Pons (tissue), 1 donor: Measurements from ENCODE around the gene FAM229A.
A peak's percentile ranks its signal among the peaks of the same experiment; 100 is the strongest.
"Not testable (repeated sequence)": the region's sequence is repeated elsewhere in the genome, so short reads cannot be mapped to it uniquely, and the experiment has no call there.

Experiments
- DNase-seq: peaks from one replicate; pipeline ENCODE4 v3.0.0-alpha.2; 2016; ENCODE audit warnings: low spot score

Gene FAM229A

DNA sequence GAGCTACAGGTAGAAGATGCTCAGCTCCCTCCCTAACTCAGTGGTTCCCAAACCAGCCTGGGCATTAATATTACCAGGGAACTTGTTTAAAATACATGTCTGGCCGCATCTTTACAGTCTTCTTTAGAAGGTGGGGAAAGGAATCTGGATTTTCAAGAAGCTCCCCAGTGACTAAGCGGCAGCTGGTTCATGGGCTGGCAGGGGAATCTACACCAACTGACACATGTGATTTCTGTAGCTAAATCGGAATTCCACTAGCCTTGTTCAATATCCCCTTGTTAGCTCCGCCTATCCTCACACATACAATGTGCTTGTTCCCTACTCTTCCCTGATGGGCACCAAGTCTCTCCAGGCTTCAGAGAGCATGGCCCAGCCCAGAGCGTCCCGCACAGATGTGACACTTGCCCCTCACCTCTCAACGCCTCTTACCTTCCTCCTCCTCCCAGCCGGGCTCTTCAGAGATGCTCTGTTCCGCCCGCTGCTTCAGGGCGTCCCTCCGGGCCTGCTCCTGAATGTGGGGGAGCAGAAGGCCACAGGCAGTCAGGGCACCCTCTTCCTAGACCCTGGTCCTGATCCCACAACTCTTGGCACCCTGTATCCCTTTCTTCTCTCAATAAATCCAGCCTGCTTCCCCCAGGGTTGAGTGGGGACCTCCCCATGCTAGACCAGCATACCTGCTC, 15.4 kb upstream of the FAM229A start:
- no peak for DNase-seq

DNA sequence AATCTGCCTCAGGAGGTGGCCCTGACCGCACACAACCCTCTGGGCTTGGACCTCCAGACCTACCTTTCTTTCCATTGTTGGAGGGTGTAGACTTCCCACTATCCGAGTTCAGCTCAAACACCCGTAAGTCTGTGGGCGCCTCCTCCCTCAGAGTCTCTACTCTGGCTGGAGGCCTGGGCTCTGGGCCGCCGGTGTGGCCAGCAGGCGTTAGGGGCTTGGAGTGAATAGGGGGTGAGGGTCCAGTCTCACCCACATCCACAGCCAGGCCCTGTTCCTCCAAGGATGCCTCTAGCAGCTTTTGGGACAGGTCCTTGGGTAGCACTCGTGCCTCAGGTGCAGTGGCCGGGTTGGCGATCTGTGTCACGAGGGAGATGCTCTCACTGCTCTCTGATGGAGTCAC, 13.9 kb upstream of the FAM229A start:
- DNase-seq = no peak

DNA sequence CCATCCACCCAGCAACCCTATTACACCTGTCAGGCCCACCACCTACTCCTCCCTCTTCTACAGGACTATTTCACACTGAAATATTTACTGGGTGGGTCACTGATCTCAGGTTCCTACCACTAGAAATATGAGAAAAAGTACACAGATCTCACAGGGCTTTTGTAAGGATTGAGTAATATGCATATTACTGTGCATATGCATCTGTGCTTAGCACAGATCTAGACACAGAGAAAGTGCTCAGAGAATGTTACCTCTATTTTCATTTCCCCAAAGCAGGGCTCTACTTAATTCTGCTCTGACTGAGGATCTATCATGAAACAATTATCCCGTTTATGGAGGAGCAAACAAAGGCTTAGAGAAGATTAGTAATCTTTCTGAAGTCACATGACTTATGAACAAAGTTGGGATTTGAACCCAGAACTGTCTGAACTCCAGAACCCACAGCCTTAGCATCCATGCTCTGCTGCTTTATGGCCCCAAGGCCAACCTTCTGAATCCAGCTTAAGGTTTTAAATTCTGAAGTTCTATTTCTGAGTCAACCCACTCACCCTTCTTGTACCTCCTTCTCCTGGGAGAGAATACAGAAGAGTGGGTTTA, 11.8 kb upstream of the FAM229A start:
- no peak for DNase-seq

DNA sequence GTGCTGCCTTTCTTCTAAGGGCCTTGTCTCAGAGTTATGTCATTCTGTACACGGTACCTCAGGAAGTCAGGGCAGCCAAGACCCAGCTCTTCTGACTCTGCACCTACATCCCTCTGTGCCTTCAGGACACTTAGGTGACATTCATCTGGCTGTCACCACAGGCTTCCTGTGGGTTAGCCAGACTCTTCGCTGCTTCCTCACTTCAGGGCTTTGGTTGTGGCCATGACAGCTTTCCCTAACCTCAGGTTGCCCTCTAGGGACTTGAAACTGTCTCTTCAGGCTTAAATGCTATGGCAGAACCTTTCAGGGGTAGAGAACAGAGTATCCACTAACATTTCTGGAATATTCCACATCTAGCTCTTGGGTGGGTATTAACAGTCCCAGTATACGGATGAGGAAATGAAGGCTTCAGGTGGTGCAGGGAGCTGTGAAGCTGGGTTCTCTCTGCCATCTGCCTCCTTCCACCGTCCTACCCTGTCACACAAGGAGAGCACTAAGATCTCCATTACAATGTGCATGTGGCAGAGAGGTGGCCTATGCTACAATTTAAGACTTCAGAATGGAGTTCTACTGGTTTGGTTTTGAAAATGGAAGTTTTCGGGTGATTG, 10.0 kb upstream of the FAM229A start:
- DNase-seq = no peak

DNA sequence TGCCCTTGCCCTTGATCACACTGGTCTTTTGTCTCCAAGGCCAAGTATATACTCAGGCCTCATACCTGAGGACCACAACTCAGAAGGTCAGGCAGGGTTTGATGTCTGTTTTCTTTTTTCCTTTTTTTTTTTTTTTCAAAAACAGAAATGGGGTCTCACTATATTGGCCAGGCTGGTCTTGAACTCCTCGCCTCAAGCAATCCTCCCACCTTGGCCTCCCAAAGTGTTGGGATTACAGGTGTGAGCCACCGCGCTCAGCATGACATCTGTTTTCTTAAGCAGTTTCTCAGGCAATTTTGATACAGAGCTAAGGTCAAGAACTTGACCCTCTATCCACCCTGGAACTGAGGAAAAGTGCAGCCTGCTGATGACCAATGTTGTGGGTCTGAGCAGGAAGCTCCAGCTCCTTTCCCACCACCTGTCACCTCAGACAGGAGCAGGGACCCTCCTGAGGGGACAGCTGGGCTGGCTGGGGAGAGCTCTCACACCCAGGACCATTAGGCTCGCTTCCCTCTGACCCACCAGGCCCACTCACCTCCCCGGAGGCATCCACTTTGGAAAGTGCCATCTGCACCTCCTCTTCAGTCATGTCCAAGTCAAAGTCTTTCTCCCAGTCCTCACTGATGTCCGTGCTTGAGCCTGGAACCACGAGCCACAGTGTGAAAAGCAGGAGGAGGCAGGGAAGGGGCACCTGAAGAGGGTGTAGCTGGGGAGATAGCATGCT, 5.8 kb upstream of the FAM229A start:
- no peak for DNase-seq

DNA sequence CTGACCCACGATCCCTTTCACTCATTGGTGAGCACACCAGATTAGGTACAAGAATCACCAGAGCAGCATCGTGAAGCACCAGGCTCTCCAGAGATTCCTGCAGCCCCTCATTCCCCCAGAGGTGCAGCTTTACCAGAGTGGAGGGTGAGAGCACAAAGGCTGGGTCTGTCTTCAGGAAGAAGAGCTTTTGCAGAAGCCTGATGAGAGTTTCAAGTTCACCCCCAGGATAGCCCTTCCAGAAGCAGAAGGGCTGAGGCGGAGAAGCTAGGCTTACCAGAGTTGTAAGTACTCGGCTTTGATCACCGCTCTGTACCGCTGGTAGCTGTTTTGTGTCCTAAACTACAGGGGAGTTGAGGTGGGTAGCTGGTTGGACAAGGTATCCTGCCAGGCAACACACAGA, 3.2 kb upstream of the FAM229A start:
- no peak for DNase-seq

DNA sequence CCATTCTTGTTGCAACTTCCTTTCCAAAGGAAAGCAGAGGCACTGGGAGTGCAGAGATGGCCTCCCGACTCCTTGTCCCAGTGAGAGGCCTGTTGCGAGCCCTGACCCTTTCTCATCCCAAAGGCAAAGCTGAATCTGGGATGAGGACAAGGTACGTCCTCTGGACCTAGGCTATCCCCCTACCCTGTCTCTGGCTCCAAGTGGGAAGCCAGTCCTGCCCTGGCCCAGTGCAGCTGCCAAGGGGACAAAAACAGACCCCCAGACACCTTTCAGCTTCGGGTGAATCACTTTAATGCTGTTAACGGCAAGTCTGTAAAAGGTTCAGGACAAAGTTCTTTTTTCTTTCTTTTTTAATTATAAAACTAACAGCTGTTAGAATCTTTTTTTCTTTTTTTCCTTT, 2.6 kb upstream of the FAM229A start:
- no peak for DNase-seq

DNA sequence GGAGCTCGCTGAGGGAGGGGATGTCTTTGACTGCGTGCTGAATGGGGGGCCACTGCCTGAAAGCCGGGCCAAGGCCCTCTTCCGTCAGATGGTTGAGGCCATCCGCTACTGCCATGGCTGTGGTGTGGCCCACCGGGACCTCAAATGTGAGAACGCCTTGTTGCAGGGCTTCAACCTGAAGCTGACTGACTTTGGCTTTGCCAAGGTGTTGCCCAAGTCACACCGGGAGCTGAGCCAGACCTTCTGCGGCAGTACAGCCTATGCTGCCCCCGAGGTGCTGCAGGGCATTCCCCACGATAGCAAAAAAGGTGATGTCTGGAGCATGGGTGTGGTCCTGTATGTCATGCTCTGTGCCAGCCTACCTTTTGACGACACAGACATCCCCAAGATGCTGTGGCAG, 1.4 kb upstream of the FAM229A start:
- DNase-seq = no peak

DNA sequence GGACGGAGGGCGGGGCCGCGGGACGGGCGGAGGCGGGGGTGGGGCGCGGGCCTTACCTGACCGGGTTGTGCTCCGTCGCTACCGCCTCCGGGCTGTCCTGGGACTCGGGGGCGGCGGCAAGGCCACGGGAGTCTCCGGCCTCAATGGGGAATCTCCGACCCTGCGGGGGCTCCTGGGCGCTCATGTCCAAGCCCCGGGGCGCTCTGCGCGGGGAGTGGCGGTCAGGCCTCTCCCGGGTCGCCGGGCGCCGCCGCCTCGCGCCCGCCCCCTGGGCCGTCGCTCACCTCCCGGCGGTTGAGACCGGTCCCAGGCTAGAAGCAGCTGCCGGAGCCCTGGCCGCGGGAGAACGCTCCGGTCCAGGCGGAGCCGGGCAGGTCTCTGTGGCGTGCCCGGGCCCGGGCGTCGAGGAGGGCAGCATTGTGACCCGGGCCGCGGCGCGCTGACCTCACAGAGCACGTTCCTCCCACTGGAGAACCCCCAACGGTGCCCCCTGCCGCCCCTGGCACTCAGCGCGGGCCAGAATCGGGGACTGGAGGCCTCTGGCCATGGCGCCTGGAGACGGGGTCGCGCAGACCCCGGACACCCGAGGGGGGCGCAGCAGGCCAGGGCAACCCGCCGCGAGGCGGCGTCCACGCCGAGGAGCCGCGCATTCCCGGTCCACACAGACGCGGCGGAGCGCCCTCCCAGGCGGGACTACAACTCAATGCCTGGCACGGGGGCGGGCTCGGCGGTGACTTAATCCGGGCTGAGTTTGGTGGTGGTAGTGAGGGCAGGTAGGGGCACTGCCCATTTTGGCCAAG, 411 bp downstream of the FAM229A start:
- DNase-seq = peak; percentile 54

DNA sequence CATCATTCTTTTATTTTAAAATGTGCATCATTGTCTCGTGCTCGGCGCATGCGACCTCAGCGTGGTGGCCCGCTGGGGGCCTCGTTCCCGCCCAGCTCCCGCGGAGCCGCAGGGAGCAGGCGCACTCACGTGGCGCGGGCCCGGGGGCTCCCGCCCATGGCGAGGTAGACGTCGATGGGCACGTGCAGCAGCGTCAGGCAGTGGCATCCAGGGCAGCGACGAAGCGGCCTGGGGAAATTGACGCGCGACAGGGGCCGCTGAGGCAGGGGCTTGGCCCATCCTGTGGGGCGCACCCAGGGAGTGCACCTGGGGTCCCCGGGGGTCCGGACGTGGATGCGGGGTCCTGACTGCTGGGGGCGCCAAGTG, 994 bp downstream of the FAM229A start:
- no peak for DNase-seq

DNA sequence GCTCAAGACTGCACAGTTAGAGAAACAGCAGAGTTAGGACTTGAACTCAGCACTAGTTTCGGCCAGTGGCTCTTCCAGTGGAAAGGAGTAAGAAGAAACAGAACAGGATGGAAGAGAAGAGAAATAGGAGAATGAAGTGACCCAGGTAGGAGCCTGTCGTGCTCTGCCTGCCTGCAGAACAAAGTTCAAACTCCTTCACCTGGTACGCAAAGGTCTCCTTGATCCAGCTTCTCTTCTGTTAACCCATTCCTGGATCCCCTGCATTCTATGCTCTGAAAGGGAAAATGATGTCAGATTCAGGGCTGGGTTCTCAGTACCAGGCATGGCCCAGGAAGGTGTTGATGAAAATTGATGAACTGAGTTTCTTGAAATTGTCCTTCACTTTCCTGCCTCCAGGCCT, 3.9 kb downstream of the FAM229A start:
- no peak for DNase-seq

DNA sequence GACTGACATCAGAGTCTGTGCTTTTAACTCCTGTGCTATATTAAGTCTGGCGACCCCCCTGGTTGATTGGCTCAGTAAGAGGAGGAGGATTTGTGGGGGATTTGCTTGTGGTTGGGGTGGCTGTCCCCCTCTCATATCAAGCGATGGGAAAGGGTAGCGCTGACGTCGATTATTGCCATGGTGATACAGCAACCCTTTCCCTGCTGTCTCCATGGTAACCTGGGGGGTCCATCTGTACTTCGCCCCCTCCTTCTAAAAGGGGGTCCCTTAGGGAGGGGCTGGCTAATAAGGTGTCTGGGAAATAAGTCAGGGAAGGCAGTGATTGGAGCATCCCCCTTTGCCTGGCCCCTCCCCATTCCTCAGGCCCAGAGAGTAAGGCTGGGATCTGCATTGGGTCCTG, 4.7 kb downstream of the FAM229A start:
- no peak for DNase-seq

DNA sequence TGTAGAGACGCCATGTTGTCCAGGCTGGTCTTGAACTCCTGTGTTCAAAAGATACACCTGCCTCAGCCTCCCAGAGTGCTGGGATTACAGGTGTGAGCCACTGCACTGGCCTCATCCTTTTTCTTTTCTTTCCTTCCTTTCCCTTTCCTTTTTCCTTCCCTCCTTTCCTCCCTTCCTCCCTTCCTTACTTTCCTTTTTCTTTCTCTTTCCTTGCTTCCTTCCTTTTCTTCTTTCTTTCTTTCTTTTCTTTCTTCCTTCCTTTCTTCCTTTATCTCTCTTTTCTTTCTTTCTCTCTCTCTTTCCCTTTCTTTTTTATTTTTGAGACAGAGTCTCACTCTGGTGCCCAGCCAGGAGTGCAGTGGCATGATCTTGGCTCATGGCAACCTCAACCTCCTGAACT, 5.8 kb downstream of the FAM229A start:
- DNase-seq = no peak

DNA sequence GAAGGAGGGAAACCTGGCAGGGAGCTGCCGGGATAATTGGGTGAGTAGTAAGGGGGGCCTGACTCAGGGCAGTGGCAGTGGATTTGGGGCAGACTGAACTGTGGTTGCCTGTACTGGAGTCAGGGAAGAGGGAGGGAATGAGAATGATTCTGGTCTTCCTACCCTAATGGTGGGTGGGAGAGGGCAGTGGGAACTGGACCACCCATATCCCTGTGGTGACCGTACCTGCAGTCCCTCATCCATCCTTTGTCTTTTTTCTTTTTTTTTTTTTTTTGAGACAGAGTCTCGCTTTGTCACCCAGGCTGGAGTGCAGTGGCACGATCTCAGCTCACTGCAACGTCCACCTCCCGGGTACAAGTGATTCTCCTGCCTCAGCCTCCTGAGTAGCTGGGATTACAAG, 6.5 kb downstream of the FAM229A start:
- not testable (repeated sequence) for DNase-seq

DNA sequence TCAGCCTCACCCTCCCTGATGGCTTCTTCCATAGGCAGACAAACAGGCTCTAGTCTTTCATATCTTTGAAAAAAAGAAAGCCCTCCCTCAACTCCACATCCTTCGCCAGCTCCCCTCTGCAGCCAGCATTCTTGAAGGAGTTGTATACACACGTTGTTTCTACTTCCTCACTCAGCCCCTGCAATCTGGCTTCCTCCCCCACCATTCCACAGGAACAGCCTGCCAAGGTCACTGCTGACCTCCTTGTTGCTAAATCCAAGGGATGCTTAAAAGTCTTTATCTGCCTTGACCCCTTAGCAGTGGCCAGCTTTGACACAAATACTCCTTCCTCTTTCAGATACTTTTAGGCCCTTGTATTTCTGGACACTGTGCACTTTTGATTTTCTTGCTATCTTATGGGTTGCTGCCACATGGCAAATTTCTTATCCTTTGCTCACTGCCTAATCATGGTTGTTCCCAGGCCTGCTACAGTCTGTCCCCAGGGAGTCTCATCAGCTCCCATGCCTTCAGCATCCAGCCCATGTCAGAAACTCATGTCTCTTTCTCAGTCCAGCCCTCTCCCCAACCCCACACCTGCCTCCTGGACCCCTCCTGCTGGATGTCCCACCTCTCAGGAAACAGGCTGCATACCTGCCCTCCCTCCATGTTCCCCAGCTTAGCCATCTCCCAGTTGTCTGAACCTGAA, 8.3 kb downstream of the FAM229A start:
- no peak for DNase-seq

DNA sequence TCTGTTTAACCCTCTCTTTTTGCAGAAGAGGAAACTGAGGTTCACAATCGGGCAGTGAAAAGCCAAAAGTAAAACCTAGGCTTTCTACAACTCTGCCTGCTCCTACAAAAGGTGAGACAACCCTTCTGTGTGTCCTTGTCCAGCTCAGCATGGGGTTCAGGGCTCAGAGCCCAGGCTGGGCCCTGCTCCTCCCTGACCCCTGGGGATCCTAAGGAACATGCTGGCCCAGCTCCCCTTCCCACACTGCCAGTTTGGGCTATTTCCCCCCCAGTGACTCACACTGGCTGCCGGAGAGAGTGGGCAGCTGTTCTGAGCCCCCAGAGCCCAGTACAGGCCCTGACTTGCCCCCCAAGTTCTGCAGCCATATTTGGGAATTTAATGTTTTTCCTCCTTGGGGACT, 8.9 kb downstream of the FAM229A start:
- no peak for DNase-seq

DNA sequence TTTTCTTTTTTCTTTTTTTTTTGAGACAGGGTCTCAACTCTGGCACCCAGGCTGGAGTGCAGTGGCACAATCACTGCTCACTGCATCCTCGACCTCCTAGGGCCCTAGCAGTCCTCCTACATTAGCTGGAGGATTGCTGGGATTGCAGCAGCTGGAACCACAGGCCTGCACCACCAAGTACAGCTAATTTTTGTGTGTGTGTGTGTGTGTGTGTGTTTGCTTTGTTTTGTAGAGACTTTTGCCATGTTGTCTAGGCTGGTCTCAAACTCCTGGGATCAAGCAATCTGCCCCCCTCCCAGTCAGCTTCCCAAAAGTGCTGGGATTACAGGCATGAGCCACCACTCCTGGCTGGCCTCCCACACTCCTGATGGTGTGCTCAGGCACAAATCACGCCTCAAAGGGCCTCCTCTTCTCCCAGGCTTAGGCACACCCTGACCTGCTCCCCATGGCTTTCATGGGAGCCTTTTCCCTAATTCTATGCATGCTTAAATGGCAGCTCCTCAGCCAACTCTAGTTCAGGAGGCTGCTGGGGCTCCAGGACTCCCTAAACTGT, 9.4 kb downstream of the FAM229A start:
- DNase-seq = no peak

DNA sequence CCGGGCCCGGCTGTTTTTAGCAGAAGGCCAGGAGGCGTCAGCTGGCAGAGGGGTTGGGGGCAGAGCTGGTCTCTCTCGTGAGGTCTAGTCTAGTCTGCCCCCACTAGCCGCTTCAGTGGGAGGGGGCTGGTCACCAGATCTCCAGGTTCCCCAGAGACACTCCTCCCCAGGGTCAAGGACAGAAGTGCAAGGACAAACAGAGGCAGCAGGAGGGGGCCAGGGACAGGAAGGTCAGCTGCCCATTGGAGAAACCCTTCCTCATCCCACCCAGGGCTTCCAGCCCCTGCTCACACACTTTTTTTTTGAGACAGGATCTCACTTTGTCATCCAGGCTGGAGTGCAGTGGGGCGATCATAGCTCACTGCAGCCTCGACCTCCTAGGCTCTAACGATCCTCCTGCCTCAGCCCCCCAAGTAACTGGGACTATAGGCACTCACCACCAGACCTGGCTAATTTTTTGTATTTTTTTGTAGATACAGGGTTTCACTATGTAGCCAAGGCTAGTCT, 10.0 kb downstream of the FAM229A start:
- no peak for DNase-seq

DNA sequence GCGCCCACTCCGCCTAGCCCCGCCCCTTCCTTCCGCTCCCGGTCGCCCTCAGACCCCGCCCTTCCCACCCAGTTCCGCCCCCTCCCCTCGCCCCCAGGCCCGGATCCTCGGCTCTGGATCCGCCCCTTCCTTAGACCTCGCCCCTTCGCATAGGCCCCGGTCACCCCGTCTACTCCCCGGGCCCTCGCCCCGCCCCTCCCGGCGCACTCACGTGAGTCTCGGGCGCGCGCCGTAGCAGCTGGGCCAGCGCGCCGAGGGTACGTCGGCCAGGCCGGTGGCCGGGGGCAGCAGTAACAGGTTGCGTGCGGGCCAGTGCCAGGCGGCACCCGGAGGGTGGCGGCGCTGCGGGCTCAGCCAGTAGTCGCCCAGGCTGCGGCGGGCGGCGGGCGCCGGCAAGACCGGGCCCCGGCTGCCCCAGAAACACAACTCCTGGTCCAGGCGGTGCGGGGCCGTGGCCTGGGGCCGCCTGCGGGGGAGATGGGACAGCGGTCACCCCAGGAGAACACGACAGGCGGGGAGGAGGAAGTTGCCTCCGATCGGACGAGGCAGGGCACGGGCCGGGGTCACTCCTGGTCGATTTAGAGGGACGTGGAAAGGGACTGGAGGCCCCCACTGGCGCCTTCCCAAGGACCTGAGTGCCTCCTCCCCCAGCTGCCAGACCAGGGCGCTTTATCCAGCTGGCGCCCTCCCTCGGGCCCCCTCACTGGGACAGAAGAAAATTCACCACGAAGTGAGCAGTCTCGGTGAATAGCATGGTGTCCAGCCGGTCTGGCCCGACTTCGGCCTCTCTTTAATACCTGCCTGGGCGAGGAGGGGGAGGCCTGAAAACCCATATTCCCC, 10.7 kb downstream of the FAM229A start:
- peak; percentile 91 for DNase-seq

DNA sequence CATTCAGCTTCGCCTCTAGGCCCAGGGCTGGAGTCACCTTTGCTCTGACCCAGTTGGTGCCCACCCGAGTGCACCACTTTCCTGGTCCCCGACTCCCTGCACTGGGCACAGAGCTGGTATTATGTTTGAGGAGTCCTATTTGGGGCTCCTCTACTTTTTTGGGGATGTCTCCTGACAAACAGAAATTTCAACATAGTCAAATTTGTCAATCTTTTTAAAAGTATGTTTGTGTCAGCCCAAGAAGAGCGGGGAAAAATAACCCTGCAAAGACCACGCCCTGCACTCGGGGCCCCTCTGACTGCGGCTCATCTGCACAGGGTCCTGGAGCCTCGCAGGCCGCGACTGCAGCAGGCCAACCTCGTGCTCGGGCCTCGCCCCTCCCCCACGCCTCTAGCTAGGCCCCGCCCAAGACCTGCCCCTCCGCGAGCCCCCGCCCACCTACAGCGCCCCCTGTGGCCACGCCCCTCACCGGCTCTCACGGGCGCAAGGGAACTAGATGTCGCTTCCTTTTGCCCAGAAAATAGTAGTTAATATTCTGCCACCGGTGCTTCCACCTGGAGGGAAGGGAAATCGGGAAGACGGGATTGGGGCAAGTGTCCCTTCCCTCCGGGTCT, 11.4 kb downstream of the FAM229A start:
- no peak for DNase-seq
